ENCODE results near the gene CLIP2.
"Not testable (repeated sequence)": the region's sequence is repeated elsewhere in the genome, so short reads cannot be mapped to it uniquely, and the experiment has no call there.

Gene CLIP2

DNA sequence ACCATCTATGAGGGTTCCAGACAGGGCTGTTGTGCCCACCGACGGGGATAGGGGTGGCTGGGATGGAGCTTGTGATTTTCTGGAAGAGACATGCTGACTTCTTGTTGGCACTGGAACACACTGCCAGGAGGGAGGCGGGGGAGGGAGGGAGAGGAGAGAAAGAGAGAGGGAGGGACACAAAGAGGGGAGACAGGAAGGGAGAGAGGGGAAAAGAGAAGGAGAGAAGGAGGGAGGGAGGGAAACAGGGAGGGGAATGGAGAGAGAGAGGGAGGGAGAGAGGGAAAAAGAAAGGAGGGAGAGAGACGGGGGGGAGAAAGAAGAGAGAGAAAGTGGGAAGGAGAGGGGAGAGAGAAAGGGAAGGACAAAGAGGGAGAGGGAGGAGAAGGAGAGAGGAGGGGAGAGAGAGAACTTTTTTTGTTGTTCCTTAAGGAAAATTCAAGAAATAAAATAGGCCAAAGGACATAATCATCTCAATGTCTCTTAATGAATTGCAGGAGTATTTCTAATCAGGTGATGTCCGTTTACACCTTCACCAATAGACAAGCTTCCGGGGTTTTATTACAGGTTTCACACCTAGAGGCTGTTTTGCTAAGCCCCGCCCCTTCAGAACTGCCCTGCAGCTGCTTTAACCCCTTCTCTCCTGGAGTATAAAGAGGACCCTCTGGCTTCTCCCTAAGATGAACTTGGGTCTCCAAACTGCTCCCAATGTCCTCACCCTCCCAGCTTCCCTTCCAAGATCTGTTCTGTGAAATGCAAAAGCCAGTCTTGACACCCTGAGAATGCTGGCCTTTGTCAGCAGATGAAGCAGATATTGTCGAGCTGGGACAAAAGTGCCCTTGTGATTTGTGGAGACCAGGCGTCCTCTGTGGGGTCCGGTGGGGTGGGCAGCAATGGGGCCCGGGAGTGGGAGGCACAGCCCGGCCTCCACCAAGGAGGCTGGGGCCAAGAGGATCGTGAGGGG lies 82.5 kb downstream of the CLIP2 start:
- no peak for DNase-seq (ENCODE audit: low read depth, low spot score)

DNA sequence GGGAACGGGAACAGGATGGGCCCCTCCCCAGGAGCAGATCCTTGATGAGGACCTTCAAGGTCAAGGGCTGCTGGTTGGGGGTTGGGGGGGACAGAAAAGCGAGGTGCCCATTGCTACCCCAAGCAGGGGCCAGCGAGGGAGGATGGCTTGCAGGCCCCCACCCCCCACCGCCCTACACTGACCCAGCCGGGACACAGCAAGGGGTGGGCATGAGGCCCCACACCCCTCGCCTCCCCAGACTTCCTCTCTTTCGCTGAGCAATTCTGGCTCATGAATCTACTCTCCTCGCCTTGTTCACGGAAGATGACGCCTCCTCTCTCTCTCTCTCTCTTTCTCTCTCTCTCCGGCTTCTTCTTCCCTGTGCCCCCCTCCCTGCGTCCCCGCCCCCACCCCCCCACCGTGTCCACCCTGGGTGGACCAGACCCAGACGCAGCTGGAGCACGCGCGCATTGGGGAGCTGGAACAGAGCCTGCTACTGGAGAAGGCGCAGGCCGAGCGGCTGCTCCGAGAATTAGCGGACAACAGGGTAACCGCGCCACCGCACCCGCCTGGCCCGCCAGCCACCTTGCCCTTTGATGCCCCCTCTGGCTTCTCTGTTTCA lies 83.4 kb downstream of the CLIP2 start:
- no peak for DNase-seq (ENCODE audit: low read depth, low spot score)

DNA sequence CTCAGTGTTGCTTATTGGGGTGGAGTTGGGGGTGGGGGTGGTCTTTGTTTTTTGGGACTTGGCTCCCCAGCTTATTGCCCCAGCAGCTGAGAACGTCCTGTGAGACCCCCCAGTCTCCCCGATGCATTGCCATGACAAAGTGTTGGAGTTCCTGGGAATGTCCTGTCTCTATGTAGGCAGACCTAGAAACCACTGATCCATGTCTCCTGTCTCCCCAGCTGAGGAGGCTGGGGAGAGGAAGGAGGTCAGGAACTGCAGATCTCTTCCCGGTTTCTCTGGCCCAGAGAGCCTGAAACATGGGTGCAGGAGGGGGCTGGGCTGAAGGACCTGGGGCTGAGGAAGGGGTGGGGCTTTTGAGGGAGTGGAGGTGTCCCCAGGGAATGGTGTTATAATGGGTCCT lies 84.3 kb downstream of the CLIP2 start:
- DNase-seq (ENCODE audit: low read depth, low spot score): no peak

DNA sequence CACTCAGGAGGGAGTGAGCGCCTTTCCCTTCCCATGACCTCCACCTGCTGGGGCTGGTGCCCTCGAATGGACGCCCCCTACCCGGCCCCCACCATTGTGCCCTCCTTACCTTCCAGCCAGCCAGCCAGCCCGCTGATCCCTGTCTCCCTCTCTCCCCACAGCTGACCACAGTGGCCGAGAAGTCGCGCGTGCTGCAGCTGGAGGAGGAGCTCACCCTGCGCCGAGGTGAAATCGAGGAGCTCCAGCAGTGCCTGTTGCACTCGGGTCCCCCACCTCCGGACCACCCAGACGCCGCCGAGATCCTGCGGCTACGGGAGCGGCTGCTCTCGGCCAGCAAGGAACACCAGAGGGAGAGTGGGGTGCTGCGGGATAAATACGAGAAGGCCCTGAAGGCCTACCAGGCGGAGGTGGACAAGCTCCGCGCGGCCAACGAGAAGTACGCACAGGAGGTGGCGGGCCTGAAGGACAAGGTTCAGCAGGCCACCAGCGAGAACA lies 86.6 kb downstream of the CLIP2 start:
- no peak for DNase-seq (ENCODE audit: low read depth, low spot score)

DNA sequence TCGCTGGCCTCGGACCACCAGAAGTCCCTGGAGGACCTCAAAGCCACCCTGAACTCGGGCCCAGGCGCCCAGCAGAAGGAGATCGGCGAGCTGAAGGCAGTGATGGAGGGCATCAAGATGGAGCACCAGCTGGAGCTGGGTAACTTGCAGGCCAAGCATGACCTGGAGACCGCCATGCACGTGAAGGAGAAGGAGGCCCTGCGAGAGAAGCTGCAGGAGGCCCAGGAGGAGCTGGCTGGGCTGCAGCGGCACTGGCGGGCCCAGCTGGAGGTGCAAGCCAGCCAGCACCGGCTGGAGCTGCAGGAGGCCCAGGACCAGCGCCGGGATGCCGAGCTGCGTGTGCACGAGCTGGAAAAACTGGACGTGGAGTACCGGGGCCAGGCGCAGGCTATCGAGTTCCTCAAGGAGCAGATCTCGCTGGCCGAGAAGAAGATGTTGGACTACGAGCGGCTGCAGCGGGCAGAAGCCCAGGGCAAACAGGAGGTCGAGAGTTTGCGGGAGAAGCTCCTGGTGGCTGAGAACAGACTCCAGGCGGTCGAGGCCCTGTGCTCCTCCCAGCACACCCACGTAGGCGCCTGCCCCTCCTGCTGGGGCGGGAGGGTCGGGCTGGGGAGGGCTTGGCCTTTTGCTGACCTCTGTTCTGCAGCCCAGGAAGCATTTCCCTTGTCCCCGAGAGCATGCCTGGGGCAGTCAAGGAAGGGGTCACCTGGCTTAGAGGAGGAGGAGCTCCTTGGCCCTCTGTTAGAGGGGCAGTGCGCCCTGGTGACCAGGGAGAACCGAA lies 87.2 kb downstream of the CLIP2 start:
- no peak for DNase-seq (ENCODE audit: low read depth, low spot score)

DNA sequence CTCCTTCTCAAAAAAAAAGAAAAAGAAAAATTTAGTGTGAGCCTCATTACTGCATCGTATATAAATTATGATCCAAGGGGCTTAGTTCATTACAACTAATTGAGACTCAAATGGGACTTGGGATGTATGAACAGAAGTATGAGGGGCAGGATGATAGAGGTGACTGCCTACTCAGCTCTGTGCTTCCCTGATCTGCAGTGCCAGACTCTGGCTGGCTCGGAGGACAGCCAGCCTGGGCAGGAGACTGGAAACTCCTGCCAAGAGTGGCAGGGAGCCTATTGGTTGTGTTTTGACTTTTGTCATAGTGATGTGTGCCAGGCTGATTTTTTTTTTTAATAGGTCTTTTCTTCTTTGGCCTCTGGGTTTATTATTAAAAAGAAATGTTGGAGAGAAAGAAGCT lies 90.7 kb downstream of the CLIP2 start:
- no peak for DNase-seq (ENCODE audit: low read depth, low spot score)

DNA sequence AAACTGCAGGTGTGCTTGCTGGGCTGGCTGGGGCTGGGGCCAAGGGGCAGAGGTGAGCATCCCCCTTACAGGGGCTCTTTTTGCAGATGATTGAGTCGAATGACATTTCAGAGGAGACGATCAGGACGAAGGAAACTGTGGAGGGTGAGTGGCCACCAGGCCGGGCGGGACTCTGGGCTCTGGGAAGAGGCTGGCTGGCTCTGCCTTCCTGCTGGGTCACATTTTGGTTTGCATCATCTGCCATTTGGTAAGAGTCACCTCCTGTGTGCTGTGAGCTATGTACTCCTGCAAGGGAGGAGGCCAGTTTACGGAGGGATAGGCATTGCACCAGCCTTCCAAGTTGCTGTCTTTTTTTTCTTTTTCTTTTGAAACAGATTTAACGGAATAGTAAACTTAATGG lies 91.5 kb downstream of the CLIP2 start:
- DNase-seq (ENCODE audit: low read depth, low spot score): no peak

DNA sequence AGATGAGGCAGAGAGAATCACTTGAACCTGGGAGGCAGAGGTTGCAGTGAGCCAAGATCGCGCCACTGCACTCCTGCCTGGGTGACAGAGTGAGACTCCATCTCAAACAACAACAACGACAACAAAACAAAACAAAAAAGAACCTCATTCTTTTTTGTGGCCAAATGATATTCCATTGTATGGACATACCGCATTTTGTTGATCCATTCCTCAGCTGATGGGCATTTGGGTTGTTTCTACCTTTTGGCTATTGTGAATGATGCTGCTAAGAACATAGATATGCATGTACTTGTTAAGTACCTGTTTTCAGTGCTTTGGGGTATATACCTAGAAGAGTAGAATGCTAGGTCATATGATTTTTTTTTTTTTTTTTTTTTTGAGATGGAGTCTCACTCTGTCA lies 94.9 kb downstream of the CLIP2 start:
- DNase-seq (ENCODE audit: low read depth, low spot score): not testable (repeated sequence)

DNA sequence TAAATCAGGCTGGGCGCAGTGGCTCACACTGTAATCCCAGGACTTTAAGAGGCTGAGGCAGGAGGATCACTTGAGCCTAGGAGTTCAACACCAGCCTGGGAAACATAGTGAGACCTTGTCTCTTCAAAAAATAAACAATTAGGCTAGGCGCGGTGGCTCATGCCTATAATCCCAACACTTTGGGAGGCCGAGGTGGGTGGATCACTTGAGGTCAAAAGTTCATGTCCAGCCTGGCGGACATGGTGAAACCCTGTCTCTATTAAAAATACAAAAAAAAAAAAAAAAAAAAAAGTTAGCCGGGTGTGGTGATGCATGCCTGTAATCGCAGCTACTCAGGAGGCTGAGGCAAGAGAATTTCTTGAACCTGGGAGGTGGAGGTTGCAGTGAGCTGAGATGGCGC lies 95.6 kb downstream of the CLIP2 start:
- not testable (repeated sequence) for DNase-seq (ENCODE audit: low read depth, low spot score)

DNA sequence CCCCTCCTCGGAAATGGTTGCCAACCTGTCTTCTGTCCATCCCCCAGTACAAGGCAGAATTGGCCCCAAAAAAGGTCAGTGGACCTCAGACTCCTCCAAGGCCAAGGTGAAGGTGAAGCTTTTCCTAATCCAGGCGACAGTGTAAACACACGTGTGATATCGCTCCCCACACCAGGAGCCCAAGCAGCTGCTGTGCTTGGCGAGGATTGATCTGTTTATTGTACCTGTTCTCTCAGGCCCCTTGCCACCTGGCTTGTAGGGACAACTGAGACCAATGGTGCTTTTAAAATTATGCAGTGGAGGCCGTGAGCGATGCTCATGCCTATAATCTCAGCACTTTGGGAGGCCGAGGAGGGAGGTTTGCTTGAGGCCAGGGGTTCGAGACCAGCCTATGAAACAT lies 98.4 kb downstream of the CLIP2 start:
- no peak for DNase-seq (ENCODE audit: low read depth, low spot score)

DNA sequence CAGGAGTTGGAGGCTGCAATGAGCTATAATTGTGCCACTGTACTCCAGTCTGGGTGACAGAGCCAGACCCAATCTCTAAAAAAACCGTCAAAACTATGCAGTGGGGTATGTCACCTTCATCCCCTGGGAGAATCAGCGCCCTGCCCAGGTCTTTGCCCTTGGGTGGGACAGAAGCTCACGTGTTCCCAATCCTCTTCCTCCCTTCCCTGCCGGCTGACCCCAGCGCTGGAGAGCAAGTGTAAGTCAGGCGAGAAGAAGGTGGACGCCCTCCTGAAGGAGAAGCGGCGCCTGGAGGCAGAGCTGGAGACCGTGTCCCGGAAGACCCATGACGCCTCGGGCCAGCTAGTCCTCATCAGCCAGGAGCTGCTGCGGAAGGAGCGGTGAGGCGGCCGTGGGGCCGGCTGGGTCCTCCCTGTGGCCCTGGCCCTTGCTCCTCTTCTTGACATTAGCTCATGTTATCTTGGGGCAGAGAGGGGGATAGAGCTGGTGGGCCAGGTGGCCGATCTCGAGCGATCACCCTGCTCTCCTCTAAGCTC lies 99.7 kb downstream of the CLIP2 start:
- DNase-seq (ENCODE audit: low read depth, low spot score): no peak

DNA sequence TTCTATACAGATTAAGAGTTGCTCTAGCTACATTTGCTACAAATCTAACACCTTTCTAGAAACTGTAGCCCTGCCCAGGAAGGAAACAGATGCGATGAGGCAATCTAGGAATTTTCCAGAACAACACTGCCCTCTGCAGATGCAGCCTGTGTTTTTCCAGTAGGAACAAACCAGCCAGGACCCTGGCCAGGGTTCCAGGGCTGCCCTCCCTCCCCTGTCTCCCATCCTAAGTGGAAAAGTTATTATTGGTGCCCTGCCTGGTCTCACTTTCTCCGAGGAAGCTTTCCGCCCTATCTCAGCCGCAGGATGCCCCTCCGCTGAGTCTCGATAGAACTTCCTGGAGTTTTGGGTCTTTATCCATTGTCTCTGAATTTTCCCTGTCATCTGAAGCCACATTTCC lies 104.5 kb downstream of the CLIP2 start:
- DNase-seq (ENCODE audit: low read depth, low spot score): not testable (repeated sequence)

DNA sequence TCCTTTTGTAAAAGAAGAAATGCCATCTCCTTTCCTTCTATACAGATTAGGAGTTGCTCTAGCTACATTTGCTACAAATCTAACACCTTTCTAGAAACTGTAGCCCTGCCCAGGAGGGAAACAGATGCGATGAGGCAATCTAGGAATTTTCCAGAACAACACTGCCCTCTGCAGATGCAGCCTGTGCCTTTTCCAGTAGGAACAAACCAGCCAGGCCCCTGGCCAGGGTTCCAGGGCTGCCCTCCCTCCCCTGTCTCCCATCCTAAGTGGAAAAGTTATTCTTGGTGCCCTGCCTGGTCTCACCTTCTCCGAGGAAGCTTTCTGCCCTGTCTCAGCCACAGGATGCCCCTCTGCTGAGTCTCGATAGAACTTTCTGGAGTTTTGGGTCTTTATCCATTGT lies 105.4 kb downstream of the CLIP2 start:
- not testable (repeated sequence) for DNase-seq (ENCODE audit: low read depth, low spot score)

DNA sequence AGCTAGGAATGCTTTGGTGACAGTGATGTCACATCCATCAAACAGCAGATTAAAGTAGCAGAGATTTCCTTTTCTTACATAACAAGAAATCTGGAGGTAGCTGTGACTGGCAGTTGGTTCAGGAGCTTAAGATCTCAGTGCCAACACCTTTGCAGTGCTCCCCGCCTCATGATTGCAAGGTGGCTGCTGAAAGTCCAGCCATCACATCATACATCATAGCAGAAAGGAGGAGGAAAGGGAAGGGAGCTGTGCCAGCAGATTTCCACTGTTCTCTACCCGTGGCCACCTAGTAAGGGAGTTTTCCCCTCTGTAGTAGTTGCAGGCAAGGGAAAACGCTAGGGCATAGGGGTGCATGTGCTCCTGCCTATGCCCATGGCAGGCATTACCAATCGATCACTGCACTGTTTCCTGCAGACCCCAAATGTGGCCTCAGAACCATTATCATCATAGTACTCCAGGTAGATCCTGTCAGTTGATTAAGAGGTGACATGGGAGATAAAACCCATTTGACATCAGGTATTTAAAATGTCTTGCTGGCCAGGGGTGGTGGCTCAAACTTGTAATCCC lies 106.6 kb downstream of the CLIP2 start:
- DNase-seq (ENCODE audit: low read depth, low spot score): no peak

DNA sequence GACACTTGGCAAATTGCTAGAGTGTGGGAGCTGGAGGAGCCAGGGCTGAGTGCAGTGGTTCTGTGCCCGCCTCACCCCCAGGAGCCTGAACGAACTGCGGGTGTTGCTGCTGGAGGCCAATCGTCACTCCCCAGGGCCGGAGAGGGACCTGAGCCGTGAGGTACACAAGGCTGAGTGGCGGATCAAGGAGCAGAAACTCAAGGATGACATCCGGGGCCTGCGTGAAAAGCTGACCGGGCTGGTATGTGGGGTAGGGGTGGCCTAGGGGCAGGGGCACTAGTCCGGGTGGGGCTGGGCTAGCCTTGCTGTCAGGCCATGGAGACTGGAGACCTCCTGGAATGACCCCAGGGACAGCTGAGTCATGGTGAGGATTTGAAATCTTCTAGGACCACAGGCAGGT lies 107.8 kb downstream of the CLIP2 start:
- DNase-seq (ENCODE audit: low read depth, low spot score): no peak

DNA sequence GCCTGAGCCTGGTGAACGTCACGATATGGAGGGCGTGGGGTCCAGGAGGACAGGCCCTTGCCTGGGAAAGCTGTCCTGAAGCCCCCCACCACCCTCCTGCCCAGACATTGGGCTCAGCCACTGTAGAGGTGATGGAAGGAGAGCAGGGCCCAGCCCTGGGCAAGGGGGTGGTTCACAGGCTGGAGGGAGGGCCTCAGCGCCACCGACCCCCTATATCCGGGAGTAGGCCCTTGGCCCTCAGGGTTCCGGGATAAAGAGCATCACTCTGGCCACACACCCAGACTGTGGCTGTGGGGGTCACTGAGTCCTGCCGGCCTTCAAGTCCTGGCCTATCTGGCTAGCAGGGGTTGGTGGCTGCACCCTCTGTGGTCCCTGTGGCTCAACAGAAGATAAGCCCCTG lies 109.2 kb downstream of the CLIP2 start:
- DNase-seq (ENCODE audit: low read depth, low spot score): no peak

DNA sequence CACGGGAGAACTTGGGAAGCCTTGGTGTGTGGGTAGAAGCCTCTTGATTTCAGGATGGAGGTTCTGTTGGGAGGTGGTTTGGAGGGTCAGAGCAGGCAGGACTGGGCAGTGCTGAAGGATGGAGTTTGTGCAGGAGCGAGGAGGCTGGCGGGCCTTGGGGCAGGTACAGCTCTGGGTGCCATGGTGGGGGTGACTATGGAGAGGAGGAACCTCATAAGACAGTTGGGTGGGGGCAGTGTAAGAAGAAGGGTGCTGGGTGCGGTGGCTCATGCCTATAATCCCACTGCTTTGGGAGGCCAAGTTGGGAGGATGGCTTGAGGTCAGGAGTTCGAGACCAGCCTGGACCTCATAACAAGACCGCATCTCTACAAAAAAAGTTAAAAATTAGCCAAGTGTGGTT lies 109.8 kb downstream of the CLIP2 start:
- DNase-seq (ENCODE audit: low read depth, low spot score): no peak

DNA sequence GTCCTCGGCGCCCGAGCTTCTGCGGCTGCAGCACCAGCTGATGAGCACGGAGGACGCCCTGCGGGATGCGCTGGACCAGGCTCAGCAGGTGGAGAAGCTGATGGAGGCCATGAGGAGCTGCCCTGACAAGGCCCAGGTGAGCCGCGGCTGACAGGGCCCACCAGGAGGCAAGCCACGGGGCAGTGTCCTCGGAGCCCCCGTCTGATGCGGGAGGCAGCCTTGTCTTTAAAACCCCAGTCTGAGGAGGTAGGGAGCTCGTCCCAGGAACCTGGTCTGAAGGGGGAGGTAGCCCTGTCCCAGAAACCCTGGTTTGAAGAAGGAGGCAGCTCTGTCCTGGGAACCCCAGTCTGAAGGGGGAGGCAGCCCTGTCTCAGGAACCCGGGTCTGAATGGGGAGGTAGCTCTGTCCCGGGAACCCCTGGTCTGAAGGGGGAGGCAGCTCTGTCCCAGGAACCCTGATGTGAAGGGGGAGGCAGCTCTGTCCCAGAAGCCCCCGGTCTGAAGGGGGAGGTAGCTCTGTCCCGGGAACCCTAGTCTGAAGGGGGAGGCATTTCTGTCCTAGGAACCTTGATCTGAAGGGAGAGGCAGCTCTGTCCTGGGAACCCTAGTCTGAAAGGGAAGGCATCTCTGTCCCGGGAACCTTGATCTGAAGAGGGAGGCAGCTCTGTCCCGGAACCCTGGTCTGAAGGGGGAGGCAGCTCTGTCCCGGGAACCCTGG lies 111.4 kb downstream of the CLIP2 start:
- no peak for DNase-seq (ENCODE audit: low read depth, low spot score)

DNA sequence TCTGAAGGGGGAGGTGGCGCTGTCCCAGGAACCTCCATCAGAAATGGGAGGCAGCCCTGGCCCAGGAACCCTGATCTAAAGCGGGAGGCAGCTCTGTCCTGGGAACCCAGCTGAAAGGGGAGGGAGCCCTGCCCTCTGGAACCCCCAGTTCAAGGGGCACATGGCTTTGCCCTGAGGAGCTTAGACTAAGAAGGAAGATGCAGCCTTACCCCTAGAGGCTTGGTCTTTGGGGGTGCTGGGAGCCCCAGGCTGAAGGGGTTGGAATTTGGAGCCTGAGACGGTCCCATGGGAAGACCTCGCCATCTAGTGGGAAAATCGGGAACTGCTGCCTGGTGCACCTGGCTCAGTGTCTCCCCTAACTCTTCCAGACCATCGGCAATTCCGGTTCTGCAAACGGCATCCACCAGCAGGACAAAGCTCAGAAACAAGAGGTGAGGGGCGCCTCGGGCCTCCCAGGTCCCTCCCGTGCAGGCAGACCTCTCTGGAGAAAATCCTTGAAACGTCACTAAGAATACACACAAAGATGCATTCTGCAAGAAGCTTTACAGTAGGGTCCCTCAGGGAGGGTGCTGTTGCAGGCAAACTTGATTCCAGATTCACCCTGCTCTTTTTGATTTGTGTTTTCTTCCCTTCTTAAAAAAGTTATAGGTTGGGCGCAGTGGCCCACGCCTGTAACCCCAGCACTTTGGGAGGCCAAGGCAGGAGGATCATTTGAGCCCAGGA lies 112.1 kb downstream of the CLIP2 start:
- peak; percentile 20 for DNase-seq (ENCODE audit: low read depth, low spot score)

DNA sequence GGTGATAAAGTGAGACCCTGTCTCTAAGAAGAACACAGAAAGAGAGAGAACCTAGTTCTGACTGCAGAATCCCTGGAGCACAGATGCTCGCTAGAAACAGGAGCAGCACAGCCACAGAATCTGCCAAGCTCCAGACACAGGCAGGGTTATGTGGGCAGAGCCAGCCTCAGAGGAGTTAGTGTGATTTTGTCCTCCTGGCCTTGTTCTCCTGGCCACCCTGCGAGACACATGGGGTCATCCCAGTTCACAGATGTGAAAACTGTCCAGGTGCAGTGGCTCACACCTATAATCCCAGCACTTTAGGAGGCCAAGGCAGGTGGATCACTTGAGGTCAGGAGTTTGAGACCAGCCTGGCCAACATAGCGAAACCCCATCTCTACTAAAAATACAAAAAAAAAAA lies 113.5 kb downstream of the CLIP2 start:
- DNase-seq (ENCODE audit: low read depth, low spot score): not testable (repeated sequence)

Measured in smooth muscle cell of the brain vasculature (primary cell).